GM23338 (cell line): ENCODE measurements around the gene MVB12B.
"Not testable (repeated sequence)": the region's sequence is repeated elsewhere in the genome, so short reads cannot be mapped to it uniquely, and the experiment has no call there.

Source experiments
- CREB1 ChIP-seq: fragments of 250-450 bp; sonication (Bioruptor Pico); IDR thresholded peaks from 2 replicates; pipeline ENCODE4 v1.5.0; 2020; ENCODE audit warnings: low read depth, mild to moderate bottlenecking, moderate library complexity
- EZH2 ChIP-seq: fragments of 200-600 bp; sonication (generic); IDR thresholded peaks from one replicate; pipeline ENCODE4 v1.8.0; 2017; ENCODE audit warnings: antibody characterized with exemption, mild to moderate bottlenecking, low read depth; ENCODE audit not compliant: unreplicated experiment
- EZH2phosphoT487 ChIP-seq: fragments of 200-600 bp; sonication (generic); IDR thresholded peaks from one replicate; pipeline ENCODE4 v1.8.1; 2018; ENCODE audit warnings: antibody characterized with exemption; ENCODE audit not compliant: unreplicated experiment
- JUNB ChIP-seq: IDR thresholded peaks from one replicate; pipeline ENCODE4 v1.6.1; 2016; ENCODE audit warnings: antibody characterized with exemption; ENCODE audit not compliant: unreplicated experiment
- NANOG ChIP-seq: IDR thresholded peaks from 2 replicates; pipeline ENCODE4 v1.6.1; 2016; ENCODE audit warnings: antibody characterized with exemption, borderline replicate concordance
- POLR2AphosphoS5 ChIP-seq: IDR thresholded peaks from 2 replicates; pipeline ENCODE4 v1.6.1; 2016; ENCODE audit warnings: antibody characterized with exemption, low read depth
- ZNF331 ChIP-seq: fragments of 250-450 bp; sonication (Bioruptor Pico); IDR thresholded peaks from 2 replicates; pipeline ENCODE4 v1.5.0; 2020; ENCODE audit warnings: low read depth, mild to moderate bottlenecking, moderate library complexity
- TF ChIP-seq, protein P1 (sequence below), 2 experiments: fragments of 200-600 bp in 1 of 2; sonication (generic) in 1 of 2; conservative IDR thresholded peaks; 2 replicates each; pipeline versions ENCODE4 v1.5.1 to v1.6.1; 2016 to 2017; ENCODE audit warnings: antibody characterized with exemption in 2 of 2, low read depth in 2 of 2, mild to moderate bottlenecking in 2 of 2, moderate library complexity in 1 of 2
- TF ChIP-seq, protein P2 (sequence below): IDR thresholded peaks from one replicate; pipeline ENCODE4 v1.6.1; 2018; ENCODE audit warnings: antibody characterized with exemption; ENCODE audit not compliant: unreplicated experiment
- TF ChIP-seq, protein P3 (sequence below): IDR thresholded peaks from 2 replicates; pipeline ENCODE4 v1.6.1; 2016; ENCODE audit warnings: antibody characterized with exemption

DNA sequence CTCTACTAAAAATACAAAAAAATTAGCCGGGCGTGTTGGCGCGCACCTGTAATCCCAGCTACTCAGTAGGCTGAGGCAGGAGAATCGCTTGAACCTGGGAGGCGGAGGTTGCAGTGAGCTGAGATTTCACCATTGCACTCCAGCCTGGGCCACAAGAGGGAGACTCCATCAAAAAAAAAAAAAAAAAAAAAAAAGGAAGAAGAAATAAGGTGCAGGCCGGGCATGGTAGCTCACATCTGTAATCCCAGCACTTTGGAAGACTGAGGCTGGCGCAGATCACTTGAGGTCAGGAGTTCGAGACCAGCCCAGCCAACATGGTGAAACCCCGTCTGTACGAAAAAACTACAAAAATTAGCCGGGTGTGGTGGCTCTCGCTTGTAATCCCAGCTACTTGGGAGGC lies 228.8 kb downstream of the MVB12B start:
- TF ChIP-seq, protein P1, sequence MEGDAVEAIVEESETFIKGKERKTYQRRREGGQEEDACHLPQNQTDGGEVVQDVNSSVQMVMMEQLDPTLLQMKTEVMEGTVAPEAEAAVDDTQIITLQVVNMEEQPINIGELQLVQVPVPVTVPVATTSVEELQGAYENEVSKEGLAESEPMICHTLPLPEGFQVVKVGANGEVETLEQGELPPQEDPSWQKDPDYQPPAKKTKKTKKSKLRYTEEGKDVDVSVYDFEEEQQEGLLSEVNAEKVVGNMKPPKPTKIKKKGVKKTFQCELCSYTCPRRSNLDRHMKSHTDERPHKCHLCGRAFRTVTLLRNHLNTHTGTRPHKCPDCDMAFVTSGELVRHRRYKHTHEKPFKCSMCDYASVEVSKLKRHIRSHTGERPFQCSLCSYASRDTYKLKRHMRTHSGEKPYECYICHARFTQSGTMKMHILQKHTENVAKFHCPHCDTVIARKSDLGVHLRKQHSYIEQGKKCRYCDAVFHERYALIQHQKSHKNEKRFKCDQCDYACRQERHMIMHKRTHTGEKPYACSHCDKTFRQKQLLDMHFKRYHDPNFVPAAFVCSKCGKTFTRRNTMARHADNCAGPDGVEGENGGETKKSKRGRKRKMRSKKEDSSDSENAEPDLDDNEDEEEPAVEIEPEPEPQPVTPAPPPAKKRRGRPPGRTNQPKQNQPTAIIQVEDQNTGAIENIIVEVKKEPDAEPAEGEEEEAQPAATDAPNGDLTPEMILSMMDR (conservative IDR thresholded peaks at IDR 0.05; ENCODE audit: low read depth in 2 of 2) = peak; percentile 39 to 46
- TF ChIP-seq POLR2AphosphoS5; NANOG; CREB1 (CRISPR knock-in tag); EZH2phosphoT487; EZH2; JUNB; ZNF331 (CRISPR knock-in tag): not testable (repeated sequence)
- TF ChIP-seq, protein P2, sequence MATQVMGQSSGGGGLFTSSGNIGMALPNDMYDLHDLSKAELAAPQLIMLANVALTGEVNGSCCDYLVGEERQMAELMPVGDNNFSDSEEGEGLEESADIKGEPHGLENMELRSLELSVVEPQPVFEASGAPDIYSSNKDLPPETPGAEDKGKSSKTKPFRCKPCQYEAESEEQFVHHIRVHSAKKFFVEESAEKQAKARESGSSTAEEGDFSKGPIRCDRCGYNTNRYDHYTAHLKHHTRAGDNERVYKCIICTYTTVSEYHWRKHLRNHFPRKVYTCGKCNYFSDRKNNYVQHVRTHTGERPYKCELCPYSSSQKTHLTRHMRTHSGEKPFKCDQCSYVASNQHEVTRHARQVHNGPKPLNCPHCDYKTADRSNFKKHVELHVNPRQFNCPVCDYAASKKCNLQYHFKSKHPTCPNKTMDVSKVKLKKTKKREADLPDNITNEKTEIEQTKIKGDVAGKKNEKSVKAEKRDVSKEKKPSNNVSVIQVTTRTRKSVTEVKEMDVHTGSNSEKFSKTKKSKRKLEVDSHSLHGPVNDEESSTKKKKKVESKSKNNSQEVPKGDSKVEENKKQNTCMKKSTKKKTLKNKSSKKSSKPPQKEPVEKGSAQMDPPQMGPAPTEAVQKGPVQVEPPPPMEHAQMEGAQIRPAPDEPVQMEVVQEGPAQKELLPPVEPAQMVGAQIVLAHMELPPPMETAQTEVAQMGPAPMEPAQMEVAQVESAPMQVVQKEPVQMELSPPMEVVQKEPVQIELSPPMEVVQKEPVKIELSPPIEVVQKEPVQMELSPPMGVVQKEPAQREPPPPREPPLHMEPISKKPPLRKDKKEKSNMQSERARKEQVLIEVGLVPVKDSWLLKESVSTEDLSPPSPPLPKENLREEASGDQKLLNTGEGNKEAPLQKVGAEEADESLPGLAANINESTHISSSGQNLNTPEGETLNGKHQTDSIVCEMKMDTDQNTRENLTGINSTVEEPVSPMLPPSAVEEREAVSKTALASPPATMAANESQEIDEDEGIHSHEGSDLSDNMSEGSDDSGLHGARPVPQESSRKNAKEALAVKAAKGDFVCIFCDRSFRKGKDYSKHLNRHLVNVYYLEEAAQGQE = not testable (repeated sequence)
- TF ChIP-seq, protein P3, sequence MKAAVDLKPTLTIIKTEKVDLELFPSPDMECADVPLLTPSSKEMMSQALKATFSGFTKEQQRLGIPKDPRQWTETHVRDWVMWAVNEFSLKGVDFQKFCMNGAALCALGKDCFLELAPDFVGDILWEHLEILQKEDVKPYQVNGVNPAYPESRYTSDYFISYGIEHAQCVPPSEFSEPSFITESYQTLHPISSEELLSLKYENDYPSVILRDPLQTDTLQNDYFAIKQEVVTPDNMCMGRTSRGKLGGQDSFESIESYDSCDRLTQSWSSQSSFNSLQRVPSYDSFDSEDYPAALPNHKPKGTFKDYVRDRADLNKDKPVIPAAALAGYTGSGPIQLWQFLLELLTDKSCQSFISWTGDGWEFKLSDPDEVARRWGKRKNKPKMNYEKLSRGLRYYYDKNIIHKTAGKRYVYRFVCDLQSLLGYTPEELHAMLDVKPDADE = not testable (repeated sequence)
